ENCODE measurements around the gene ZIC2. TPM values are rescaled to one million over a fixed set of nuclear protein-coding genes. Genes with fewer than 3 reads are reported as not detected.
A peak's percentile ranks its signal among the peaks of the same experiment; 100 is the strongest.

Gene ZIC2
- total and polyA plus RNA-seq, 2 of the 4 experiments (the other 2 are of a cell fraction) = not detected

- H4K91ac ChIP-seq (ENCODE audit: insufficient read depth, low read depth, low read length) = no peak overlapping the region
- H2AK9ac ChIP-seq (replicated peaks; ENCODE audit: low read depth, low read length, poor library complexity) = no peak overlapping the region
- POLR2A ChIA-PET (ENCODE audit: unreplicated experiment) = no interaction called here
- H3K27me3 ChIP-seq (ENCODE audit: control insufficient read depth, insufficient read depth, low read length) = peaks cover 82% of the 10 kb centered on the region
- no peak overlapping the region for H3K56ac ChIP-seq (ENCODE audit: extremely low read depth, insufficient read depth, low read length)
- no peak overlapping the region for H2AK5ac ChIP-seq (ENCODE audit: low read depth, low read length)
- H3K27ac ChIP-seq (ENCODE audit: insufficient read depth, low read length) = no peak overlapping the region
- ATAC-seq (ENCODE audit: low read depth) = peak; percentile 40; the same call in 1 of the 2 replicates
- no peak overlapping the region for H3K9ac ChIP-seq (ENCODE audit: low read depth, low read length)
- dilution Hi-C loops (cut with HindIII; ENCODE audit: low sequenced_read_pairs, unreplicated experiment) (no loop called here), in situ Hi-C loops (cut with MboI; ENCODE audit: low sequenced_read_pairs) (no loop called here), intact Hi-C loops (cut with micrococcal nuclease) (no loop called here)
- H3K4me3 ChIP-seq (ENCODE audit: insufficient read depth, low read depth, low read length) = no peak overlapping the region
- TF ChIP-seq FOS (IDR thresholded peaks at IDR 0.05; ENCODE audit: low read depth, low read length) (no peak), CTCF (conservative IDR thresholded peaks at IDR 0.05; ENCODE audit: low read depth, low read length) (no peak), POLR2A (IDR thresholded peaks at IDR 0.05; ENCODE audit: low read depth, low read length) (no peak), BHLHE40 (IDR thresholded peaks at IDR 0.05; ENCODE audit: low read depth, low read length) (no peak), RFX5 (IDR thresholded peaks at IDR 0.05; ENCODE audit: low read depth, low read length) (no peak), SMC3 (IDR thresholded peaks at IDR 0.05; ENCODE audit: low read depth, low read length) (no peak), ELK1 (IDR thresholded peaks at IDR 0.05; ENCODE audit: borderline replicate concordance, low read depth, low read length) (no peak), RCOR1 (IDR thresholded peaks at IDR 0.05; ENCODE audit: insufficient replicate concordance, low read length) (no peak)
- no peaks in the 10 kb centered on the region for H3K36me3 ChIP-seq (ENCODE audit: control insufficient read depth, insufficient read depth, low read length)
- no peak overlapping the region for H4K5ac ChIP-seq (ENCODE audit: low read depth, low read length)
- H4K8ac ChIP-seq (ENCODE audit: low read depth in 2 of 2, low read length in 2 of 2) = no peak overlapping the region
- H3K4me1 ChIP-seq (ENCODE audit: control insufficient read depth, insufficient read depth, low read length) = no peaks in the 10 kb centered on the region
- H2BK20ac ChIP-seq (ENCODE audit: low read depth, low read length) = no peak overlapping the region
- H3K9me1 ChIP-seq (ENCODE audit: insufficient read depth, low read length) = no peaks in the 10 kb centered on the region
- no peak overlapping the region for H3K23ac ChIP-seq (ENCODE audit: low read depth, low read length)
- no peak overlapping the region for H2AFZ ChIP-seq (replicated peaks; ENCODE audit: low read length, poor library complexity)
- no peak overlapping the region for H3K14ac ChIP-seq (replicated peaks; ENCODE audit: low read depth, low read length)
- BruUV-seq (replicated peaks) = no TSS peak
- no peaks in the 10 kb centered on the region for H4K20me1 ChIP-seq (ENCODE audit: insufficient read depth, low read length)
- no peak for DNase-seq
- peak overlapping the region; percentile 44; the same call in 1 of the 2 replicates for H3K4me2 ChIP-seq (ENCODE audit: low read depth, low read length)
- CTCF ChIA-PET = no interaction called here
- H3K18ac ChIP-seq (ENCODE audit: low read depth, low read length) = no peak overlapping the region
- H2BK15ac ChIP-seq (ENCODE audit: low read depth, low read length) = no peak overlapping the region
- WGBS, 2 experiments (ENCODE audit: extremely low coverage in 2 of 2, insufficient read length in 1 of 2) = 5% methylated on average over 14 of the region's 49 CpGs; no CpG with 5 or more reads in 1 of the 2 experiments
- H2BK120ac ChIP-seq (ENCODE audit: low read depth, low read length) = no peak overlapping the region
- no peaks in the 10 kb centered on the region for H3K79me1 ChIP-seq (ENCODE audit: low read depth in 1 of 2, low read length in 2 of 2)
- H2BK5ac ChIP-seq (ENCODE audit: low read depth, low read length, poor library complexity, severe bottlenecking) = no peak overlapping the region
- peaks cover 8% of the 10 kb centered on the region; the same call in 1 of the 2 replicates for H3K9me3 ChIP-seq (ENCODE audit: control insufficient read depth, insufficient read depth, low read length)
- H3K4ac ChIP-seq (ENCODE audit: low read depth, low read length) = no peak overlapping the region
Measured at GRCh38 chr13:99959540-99960230, 21.9 kb upstream of the ZIC2 start.

Measured in IMR-90 (cell line).